Brain pericyte (primary cell): ENCODE data around the gene BARD1.
A peak's percentile ranks its signal among the peaks of the same experiment; 100 is the strongest.
"Not testable (repeated sequence)": the region's sequence is repeated elsewhere in the genome, so short reads cannot be mapped to it uniquely, and the experiment has no call there.

Experiments
- DNase-seq: peaks from one replicate; pipeline ENCODE4 v3.0.0-alpha.2; 2012; ENCODE audit warnings: low read depth, low spot score

The BARD1 gene

DNA sequence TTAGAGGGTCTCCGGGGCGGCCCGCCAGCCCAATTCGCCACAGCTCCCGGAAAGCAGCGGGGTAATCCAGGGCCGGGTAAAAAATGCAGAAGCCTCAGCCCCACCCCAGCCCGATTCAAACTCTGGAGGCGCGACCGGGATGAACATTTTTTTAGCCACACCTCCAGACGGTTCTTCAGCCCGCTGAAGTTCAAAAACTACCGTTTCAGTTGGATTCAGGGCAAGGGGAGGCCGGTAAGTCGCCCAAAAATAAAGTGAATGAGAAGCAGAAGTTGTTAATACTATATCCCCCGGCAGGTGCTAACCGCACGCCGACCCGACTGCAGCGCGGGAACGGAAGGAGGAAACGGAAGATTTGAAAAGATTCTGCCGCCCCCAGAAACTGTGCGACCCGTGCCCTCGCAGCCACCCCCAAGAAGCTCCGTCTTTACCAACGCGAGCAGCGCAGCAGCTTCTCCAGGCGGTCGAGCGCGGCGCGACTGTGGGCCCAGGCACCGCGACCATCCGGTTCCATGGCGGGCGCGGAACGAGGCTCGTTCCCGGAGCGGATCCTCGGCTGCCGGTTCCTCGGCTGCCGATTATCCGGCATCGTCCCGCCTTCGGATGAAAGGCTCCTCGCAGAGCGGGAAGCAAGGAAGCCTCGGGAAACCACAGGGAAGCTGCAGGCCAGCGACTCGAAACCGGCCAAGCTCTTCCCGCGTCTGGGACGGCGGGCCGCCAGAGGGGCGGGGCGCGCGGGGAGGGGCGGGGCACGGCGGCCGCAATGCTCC is at the start of gene BARD1:
BARD1 (minus strand) TSS at position 703 of the 770 bp plus-strand sequence; CDS start at position 589, 114 bp downstream.
- DNase-seq, result peak; percentile 20

DNA sequence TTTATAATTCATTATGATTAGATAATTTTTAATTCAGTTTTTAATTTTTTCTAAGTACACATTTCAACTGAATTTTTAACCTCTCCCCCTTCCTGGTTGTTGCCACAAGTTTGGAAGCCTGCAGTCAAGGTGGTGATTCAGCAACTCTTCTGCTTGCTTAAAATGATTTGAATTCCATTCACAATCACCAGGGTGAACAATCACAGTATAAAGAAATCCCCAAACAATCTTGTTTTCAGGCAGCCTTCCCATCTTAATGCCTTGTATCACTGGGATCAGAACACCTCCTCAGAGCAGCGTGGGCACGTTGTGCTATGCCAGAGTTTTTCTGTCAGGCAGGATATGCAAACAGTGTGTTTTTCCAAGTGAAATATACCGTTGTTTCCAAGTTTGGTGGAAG is 46.7 kb upstream of the BARD1 start:
- no peak for DNase-seq

DNA sequence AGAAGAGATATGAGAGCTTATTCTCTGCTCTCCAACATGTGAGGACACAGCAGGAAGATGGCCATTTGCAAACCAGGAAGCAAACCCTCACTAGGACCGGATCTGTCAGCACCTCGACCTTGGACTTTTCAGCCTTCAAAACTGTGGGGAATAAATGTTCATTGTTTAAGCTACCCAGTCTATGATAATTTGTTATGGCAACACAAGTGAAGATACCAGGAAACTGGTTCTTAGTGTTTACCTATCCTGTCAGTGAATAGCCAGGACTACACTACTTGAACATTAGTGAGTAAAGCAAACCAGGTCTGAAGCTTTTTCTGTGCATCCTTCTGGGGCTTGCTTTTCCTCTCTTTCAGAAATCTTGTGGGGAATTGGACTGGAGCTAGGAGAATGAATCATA is 44.4 kb upstream of the BARD1 start:
- no peak for DNase-seq

DNA sequence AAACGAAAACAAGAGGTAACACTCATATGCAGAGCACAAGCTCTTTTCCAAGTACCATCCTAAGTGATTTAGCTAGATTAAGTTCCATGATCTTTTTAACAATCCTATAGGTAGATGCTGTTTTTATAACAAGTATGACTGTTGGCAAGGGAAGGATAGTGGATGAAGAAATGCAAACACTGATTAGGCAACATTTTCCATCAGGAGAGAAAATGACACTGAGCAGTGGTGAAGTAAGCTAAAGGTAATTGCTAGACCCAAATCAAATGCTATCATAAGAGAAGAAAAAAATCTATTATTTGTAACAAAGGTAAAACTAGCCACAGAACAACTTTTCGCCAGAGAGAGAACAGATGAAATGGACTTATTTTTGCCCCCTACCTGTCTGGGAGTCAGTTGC is 34.3 kb upstream of the BARD1 start:
- no peak for DNase-seq

DNA sequence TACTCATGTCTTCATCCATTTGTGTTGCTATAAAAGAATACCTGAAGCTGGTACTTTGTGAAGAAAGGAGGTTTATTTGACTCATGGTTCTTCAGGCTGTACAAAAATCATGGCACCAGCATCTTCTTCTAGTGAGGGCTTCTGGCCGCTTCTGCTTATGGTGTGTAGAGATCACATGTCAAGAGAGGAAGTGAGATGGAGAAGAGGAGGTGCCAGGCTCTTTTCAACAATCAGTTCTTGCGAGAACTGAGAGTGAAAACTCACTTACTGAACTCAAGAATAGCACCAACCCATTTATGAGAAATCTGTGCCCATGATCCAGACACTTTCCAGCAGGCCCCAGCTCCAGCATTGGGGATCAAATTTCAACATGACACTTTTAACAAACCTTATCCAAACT is 30.0 kb upstream of the BARD1 start:
- no peak for DNase-seq

DNA sequence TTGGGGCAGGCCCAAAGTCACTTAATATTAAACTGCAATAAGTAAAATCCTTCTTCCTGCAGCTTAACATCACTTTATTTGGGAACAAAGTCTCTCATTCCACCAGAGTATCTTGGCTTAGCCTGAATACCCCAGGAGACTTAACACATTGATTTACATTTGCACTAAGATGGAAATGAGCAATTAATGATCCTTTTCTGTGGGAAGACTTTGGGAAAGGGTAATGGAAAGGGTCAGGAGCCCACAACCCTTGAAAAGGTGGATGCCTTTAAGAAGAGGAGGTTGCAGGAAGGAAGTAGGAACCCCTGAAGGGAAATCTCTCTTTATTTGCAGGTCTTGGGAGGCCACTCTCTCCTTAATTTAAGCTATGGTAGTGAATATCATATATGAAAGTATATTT is 28.0 kb upstream of the BARD1 start:
- no peak for DNase-seq

DNA sequence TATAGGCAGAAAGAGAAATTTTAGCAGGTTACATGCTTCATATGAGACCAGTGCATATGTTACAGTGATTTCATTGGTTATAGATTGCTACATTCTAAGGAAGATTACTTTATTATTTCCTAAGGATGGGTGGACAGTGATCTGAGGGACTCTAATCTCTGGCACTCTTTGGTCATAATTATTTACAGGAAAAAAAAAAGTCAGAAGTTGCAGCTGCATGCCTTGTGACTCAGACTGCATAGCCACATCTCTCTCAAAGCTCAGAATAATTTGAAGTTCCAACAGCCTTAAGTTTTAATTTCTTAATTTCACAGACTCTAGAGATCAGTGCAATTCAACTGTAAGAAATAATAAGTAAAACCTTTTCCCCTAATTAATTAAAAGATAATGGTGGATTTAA is 27.1 kb upstream of the BARD1 start:
- no peak for DNase-seq

DNA sequence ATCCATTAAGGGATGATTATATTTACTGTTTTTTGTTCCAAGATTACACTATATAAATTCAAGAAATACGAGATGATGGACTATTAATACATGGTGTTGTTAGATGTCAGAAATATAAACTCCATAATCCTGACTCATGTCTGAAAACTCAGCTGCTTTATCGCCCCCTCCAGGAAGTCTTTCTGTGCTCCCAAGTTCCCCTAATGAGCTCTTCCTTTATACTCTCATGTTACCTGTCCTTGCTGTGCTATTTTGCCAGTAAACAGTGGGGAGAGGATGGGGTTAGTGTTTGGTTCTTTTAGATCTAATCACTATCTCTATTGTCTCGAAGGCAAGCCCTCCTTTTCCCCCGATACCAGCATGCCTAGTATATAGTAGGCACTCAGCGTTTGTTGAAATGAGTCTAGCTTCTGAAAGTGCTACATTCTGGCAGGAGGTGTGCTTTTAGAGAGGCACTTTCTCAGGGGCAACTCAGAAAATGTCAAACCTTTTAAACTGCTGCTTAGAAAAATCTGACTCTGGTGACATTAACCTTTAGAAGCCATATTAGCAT is 21.4 kb upstream of the BARD1 start:
- DNase-seq, result no peak

DNA sequence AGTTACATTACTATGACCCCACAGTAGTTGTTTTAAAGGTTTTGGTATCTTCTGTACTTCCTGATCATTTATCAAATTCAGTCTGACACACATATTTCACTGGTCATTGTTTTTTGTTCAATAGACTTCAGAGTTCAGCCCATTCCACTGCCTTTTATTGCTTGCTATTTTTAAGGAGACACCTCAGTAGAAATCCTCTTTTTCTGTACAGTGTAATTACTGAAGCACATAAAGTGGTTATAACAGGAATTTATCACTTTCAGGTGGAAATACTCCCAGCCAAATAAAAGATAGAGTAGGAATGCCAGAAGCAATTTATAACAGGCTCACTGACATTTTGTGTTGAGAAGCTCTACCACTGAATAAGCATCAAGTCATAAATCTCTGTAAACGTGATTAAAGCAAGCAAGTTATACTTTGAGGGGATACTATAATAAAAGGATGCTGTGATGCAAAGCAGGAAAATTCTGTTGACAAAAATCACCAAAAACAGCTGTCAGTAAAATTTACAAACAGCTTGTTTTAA is 6.6 kb upstream of the BARD1 start:
- no peak for DNase-seq

DNA sequence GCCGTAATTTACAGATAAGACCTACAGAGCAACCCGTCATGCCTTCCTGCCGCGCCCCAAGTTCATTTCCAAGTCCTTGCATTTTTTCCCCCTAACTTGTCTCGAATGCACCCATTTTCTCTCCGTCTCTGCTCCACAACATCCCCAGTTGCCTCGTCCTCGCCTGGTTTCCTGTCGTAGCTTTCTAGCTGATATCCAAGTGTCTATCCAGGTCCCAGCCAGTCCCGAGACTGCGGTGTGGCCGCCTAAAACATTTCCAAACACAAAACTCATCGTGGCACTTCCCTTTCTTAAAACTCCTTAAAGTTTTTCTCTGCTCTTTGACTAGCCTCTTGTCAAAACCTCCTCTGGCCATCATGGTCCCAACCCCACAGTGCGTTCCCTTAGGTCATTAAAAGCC is 1.2 kb upstream of the BARD1 start:
- no peak for DNase-seq

DNA sequence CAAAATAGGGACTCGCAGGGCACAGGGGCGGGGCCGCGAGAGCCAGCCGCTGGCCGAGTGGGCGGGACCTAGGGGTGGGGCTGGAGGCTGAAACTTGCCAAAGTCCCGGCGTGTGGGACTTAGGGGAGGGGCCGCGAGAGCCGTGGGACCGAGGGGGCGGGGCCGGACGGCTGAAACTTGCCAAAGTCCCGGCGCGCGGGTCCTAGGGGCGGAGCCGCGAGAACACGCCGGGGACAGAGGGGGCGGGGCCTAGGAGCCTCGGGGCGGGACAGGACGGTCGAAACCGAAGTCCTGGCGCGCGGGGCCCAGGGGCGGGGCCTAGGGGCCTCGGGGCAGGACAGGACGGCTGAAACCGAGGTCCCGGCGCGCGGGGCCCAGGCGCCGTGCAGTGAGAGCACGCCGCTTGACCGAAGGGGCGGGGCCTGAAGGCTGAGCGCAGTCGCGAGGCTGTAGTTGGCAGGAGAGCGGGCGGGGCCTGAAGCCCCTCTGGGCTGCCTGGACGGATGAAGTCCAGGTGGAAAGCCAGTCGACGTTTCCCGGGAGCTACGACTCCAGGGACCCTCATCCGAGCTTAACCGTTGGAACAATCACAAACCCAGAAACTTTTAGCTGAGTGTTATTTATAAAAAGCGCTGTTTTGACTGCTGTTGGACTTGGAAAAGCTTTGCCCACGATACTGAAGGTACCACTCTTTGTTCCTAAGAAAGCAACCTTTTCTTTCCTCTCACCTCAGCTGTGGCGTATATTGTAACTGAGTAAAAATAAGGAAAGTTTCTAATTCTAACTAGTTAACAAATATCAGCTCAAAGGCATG is 475 bp upstream of the BARD1 start:
- DNase-seq, result peak; percentile 92

DNA sequence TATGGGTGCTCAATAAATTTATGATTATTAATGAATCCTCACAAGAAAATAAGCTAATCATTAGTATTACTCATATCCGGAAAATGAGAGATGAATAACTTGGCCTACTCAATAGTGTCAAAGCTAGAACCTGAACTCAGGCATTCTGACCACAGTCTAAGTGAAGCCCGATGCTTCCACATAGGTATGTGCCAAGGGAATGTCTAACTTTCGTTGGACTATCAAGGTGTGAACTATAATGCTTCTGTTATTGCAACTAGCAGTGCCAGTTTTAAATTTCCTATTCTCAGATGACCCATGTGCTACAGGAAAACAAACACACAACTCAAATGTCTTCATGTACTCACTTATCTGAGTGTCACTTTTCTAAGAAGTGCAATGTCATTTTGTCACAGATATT is 1.8 kb downstream of the BARD1 start:
- no peak for DNase-seq

DNA sequence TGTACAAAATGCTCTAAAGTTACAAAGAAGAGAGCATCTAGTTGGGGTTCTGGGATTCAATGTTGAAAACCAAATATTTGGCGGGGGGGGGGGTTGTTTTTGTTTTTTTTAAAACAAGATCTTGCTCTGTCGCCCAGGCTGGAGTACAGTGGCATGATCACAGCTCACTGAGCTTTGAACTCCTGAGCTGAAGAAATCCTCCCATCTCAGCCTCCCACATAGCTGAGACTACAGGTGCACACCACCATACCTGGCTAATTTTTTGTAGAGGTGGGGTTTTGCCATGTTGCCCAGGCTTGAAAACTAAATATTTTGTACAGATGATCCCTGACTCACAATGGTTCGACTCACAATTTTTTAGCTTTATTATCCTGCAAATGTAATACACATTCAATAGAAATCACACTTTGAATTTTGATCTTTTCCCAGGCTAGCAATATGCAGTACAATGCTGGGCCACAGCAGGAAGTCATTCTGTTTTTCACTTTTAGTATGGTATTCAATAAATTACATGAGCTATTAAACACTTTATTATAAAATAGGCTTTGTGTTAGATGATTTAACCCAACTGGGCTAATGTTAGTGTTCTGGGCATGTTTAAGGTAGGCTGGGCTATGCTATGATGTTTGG is 7.6 kb downstream of the BARD1 start:
- DNase-seq, result no peak

DNA sequence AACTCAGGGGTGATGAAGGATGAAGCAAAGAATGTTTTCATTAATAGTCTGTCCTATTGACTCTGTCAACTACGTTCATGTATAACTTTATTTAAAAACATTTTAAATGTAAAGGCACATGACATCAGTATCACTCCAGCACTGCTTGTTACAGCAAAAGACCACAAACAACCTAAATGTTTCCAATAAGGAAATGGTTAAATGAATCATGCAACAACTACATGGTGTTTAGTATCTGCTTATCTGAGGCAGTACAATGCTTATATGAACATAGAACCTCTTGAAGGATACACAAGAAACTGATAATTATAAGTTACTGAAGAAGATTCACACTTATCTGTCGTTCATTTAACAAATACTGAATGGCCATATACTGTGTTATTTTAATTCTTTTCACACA is 8.4 kb downstream of the BARD1 start:
- no peak for DNase-seq

DNA sequence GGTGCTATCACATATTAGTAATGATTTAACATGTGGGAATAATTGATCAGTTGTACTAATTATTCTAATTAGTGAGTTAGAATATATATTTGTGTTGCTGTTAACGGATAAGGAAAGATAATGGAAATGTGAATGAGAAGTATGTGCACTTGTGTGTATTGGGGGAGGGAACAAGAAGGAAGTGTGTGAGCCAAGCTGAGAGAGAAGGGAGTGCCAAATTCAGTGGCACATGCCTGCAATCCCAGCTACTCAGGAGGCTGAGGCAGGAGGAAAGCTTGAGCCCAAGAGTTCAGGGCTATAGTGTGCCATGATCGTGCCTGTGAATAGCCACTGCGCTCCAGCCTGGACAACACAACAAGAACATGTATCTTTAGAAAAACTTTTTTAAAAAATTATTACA is 9.3 kb downstream of the BARD1 start:
- no peak for DNase-seq

DNA sequence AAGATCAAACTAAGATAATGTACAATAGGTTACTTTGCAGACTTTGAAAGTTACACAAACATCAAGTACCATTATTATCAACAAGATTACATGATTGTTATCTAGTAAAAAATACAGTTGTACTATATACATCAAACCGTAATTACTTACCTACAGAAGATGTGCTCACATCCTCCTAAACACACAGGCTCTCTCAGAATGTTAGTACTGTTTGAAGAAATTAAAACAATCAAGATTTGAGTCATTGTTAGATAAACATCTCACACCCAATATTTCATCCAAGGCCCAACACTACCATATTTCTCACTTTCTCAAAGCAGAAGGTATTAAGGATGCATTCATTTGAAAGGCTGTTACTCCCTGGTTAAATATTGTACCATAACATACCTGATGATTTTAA is 12.6 kb downstream of the BARD1 start:
- DNase-seq, result no peak

DNA sequence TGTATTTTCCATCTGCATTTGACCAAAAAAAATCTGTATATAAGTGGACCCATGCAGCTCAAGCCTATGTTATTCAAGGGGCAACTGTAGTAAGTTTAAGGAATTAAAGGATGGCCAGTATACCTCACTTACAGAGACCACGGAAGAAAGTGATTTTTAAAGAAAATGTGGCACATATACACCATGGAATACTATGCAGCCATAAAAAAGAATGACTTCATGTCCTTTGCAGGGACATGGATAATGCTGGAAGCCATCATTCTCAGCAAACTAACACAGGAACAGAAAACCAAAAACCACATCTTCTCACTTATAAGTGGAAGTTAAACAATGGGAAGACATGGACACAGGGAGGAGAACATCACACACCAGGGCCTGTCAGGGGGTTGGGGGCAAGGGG is 26.3 kb downstream of the BARD1 start:
- DNase-seq, result not testable (repeated sequence)

DNA sequence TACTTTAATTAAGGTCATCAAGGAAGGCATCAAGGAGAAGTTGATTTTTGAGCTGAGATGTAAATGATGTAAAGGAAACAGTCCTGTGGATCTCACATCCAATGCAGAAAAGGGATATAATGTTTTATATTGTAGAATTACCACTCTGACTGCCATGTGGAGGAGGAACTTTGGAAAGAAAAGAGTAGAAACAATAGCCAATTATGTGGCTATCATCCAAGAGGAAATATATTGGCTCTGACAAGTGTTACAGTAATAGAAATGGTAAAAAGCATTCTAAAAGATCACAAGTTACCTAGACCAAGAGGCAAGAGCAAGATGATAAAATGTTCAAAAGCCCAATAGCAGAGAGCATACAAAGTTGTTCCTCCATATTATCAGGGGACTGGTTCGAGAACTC is 26.8 kb downstream of the BARD1 start:
- no peak for DNase-seq

DNA sequence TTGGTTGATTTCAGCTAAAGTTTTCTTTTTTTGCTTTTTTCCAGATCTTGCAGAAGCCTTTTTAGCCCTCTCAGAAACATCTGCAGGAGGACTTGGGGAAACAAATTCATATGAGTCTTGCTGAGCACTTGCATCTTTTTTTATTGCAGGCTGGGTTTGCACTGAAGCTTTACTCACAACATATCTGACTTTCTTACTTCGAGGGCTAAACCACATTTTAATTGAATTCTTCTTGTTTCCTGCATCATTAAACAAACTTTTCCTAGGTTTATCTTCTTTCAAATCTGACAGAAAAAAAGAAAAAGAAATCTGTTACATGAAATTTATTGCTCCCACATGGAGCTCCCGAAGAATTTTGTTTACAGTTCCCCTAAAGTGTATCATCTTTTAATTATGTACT is 28.3 kb downstream of the BARD1 start:
- DNase-seq, result no peak

DNA sequence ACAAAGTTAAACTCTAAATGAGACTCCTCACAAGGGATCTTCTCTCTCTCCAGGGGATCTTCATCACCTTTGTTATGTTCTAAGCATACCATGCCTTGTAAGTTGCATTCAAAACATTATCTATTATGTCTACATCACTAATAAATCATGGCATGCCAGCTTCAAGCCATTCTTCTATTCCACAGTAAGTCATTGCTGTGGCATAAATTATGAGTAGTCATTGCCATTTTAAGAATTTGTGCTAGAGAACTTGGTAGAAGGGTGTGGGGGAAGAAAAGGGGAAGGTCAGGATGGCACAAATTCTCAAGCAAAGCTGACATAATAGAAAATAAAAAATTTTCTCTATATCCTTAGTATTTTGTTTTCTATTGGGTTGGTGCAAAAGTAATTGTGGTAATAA is 33.5 kb downstream of the BARD1 start:
- no peak for DNase-seq

DNA sequence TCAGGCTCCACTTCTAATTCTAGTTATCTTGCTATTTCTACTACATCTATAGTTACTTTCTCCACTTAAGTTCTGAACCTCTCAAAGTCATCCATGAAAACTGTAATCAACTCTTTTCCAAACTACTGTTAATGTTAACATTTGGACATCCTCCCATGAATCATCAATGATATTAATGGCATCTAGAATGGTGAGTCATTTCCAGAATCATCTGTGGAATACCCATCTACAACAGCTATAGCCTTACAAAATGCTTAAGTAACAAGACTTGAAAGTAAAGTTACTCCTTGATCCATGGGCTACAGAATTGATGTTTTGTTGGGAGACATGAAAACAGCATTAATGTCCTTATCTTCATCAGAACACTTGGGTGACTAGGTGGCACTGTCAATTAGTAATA is 35.4 kb downstream of the BARD1 start:
- no peak for DNase-seq

DNA sequence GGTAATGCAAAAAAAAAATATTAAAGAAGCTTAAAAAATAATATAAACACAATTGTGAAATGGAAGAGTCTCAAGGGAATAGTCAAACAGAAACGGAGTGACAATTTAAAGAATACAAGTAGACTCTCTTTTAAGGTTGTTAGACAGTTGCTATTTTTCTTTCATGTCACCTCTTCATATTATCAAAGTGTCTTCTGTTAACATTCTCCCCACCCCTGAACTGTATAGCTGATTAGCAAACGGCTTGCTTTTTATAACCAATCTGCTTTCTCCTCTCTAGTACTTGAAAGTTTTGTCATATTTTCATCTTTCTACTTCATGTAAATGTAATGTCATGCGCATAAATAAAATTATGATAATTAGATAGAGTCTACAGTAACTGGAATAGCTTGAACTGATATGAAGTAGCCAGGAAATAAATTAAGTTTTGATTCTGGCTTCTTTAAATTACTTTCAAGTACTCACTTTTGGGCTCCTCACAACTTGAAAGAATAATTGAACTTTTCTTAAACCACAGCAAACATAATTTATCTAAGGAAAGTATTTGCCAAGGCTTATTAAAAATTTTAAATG is 37.0 kb downstream of the BARD1 start:
- no peak for DNase-seq
